Measurements from ENCODE around the gene INPP5A. TPM values are rescaled to one million over a fixed set of nuclear protein-coding genes. Genes with fewer than 3 reads are reported as not detected.

The INPP5A gene
- total RNA-seq, 1 experiment from 2014 or later = 12.3 TPM

- Histone ChIP-seq H3K4me3 (replicated peaks in 1 of 2; ENCODE audit: low read depth in 1 of 2, low read length in 2 of 2) (no peak overlapping the region), H3K4me2 (ENCODE audit: low read length) (no peak overlapping the region), H3K9ac (ENCODE audit: low read length) (no peak overlapping the region), H3K27me3 (ENCODE audit: insufficient read depth, low read length) (no peaks in the 10 kb centered on the region), H3K27ac (ENCODE audit: low read depth, low read length) (no peak overlapping the region), H3K4me1 (ENCODE audit: control insufficient read depth in 1 of 2, insufficient read depth in 2 of 2, low read length in 2 of 2) (no peaks in the 10 kb centered on the region), H4K20me1 (ENCODE audit: insufficient read depth) (no peaks in the 10 kb centered on the region), H3K79me2 (ENCODE audit: insufficient read depth, low read length) (no peaks in the 10 kb centered on the region), H3K36me3 (ENCODE audit: control insufficient read depth in 1 of 2, insufficient read depth in 2 of 2, low read length in 2 of 2) (no peaks in the 10 kb centered on the region), H3K9me3 (ENCODE audit: control insufficient read depth in 1 of 2, insufficient read depth in 1 of 2, low read depth in 1 of 2, low read length in 2 of 2) (no peaks in the 10 kb centered on the region), H2AFZ (ENCODE audit: low read depth, low read length, poor library complexity, severe bottlenecking) (no peak overlapping the region), H3K9me2 (ENCODE audit: insufficient read depth) (no peaks in the 10 kb centered on the region)
- DNase-seq (ENCODE audit: low read depth, low spot score) = no peak
- POLR2A ChIA-PET = no interaction called here
- intact Hi-C loops (cut with micrococcal nuclease) = no loop called here
- RAD21 ChIA-PET (ENCODE audit: low non-redundant PET in 1 of 2, low total read pairs in 2 of 2, uncharacterized antibody in 2 of 2, unreplicated experiment in 2 of 2) = no interaction called here
- BruUV-seq (replicated peaks) = no TSS peak
- TF ChIP-seq CTCF (IDR thresholded peaks at IDR 0.05 in 2 of 3, conservative IDR thresholded peaks at IDR 0.05 in 1 of 3; ENCODE audit: borderline replicate concordance in 1 of 3, insufficient read depth in 1 of 3, low read depth in 2 of 3, low read length in 2 of 3) (no peak), ATF3 (IDR thresholded peaks at IDR 0.05) (no peak), TCF7L2 (IDR thresholded peaks at IDR 0.05; ENCODE audit: borderline replicate concordance, extremely low read depth, insufficient read depth, insufficient read length) (no peak), EZH2 (IDR thresholded peaks at IDR 0.05) (no peak), EZH2phosphoT487 (IDR thresholded peaks at IDR 0.05; ENCODE audit: borderline replicate concordance) (no peak), ZBTB33 (IDR thresholded peaks at IDR 0.05; ENCODE audit: extremely low read depth, insufficient replicate concordance, low read length) (no peak), FOSL1 (IDR thresholded peaks at IDR 0.05; ENCODE audit: low read depth) (no peak), ELF1 (IDR thresholded peaks at IDR 0.05; ENCODE audit: borderline replicate concordance, low read depth) (no peak), ZFX (IDR thresholded peaks at IDR 0.05) (no peak)
- ATAC-seq = no peak
- CTCF ChIA-PET = no interaction called here
Measured at GRCh38 chr10:132750936-132751335, 213.3 kb downstream of the INPP5A start.
